H9 (cell line): ENCODE measurements around the gene CEACAM16. TPM values are rescaled to one million over a fixed set of nuclear protein-coding genes. Genes with fewer than 3 reads are reported as not detected.

ENCODE experiments used
- DNase-seq: peaks from one replicate; pipeline ENCODE4 v3.0.0-alpha.2; 2017
- H2AFZ ChIP-seq: one replicate; pipeline ENCODE4 v1.6.1; 2013; ENCODE audit warnings: mild to moderate bottlenecking, low read length, control low read depth, moderate library complexity
- H2AK5ac ChIP-seq: 2 replicates; pipeline ENCODE4 v1.6.1; 2013; ENCODE audit warnings: low read length, control low read depth, mixed read lengths; ENCODE audit not compliant: insufficient read length
- H2BK120ac ChIP-seq: one replicate; pipeline ENCODE4 v1.6.1; 2013; ENCODE audit warnings: low read depth, mild to moderate bottlenecking, low read length, control low read depth, inconsistent platforms; ENCODE audit not compliant: poor library complexity, severe bottlenecking
- H2BK12ac ChIP-seq: 2 replicates; pipeline ENCODE4 v1.6.1; 2013; ENCODE audit warnings: low read length, control low read depth, mixed read lengths, low read depth; ENCODE audit not compliant: insufficient read length
- H2BK15ac ChIP-seq: 2 replicates; pipeline ENCODE4 v1.6.1; 2013; ENCODE audit warnings: low read depth, low read length, control low read depth
- H2BK20ac ChIP-seq: one replicate; pipeline ENCODE4 v1.6.1; 2013; ENCODE audit warnings: low read depth, mild to moderate bottlenecking, low read length, control low read depth, inconsistent platforms; ENCODE audit not compliant: poor library complexity, severe bottlenecking
- H2BK5ac ChIP-seq: 2 replicates; pipeline ENCODE4 v1.6.1; 2013; ENCODE audit warnings: low read length, control low read depth, mixed read lengths; ENCODE audit not compliant: insufficient read length
- H3K14ac ChIP-seq: 2 replicates; pipeline ENCODE4 v1.6.1; 2013; ENCODE audit warnings: low read length, control low read depth; ENCODE audit not compliant: insufficient read depth
- H3K18ac ChIP-seq: 2 replicates; pipeline ENCODE4 v1.6.1; 2013; ENCODE audit warnings: low read depth, mild to moderate bottlenecking, mixed read lengths, low read length, control low read depth; ENCODE audit not compliant: insufficient read length
- H3K23ac ChIP-seq: 2 replicates; pipeline ENCODE4 v1.6.1; 2013; ENCODE audit warnings: low read length, control low read depth, mixed read lengths, low read depth; ENCODE audit not compliant: insufficient read length
- H3K23me2 ChIP-seq: 2 replicates; pipeline ENCODE4 v1.6.1; 2013; ENCODE audit warnings: low read depth, mild to moderate bottlenecking, mixed read lengths, low read length, control low read depth; ENCODE audit not compliant: insufficient read length, poor library complexity, severe bottlenecking
- H3K27ac ChIP-seq: 2 replicates; pipeline ENCODE4 v1.5.1; 2013; ENCODE audit warnings: low read length, control low read depth, mixed read lengths, low read depth; ENCODE audit not compliant: insufficient read length
- H3K27me3 ChIP-seq: 2 replicates; pipeline ENCODE4 v1.6.1; 2013; ENCODE audit warnings: low read length, control low read depth, inconsistent platforms; ENCODE audit not compliant: insufficient read depth
- H3K4ac ChIP-seq: 2 replicates; pipeline ENCODE4 v1.6.1; 2013; ENCODE audit warnings: low read depth, mild to moderate bottlenecking, control low read depth, inconsistent platforms, low read length, moderate library complexity
- H3K4me1 ChIP-seq: 2 replicates; pipeline ENCODE4 v1.6.1; 2013; ENCODE audit warnings: low read length, control low read depth, inconsistent platforms; ENCODE audit not compliant: insufficient read depth
- H3K4me2 ChIP-seq: 2 replicates; pipeline ENCODE4 v1.6.1; 2013; ENCODE audit warnings: low read length, control low read depth, mixed read lengths; ENCODE audit not compliant: insufficient read length, insufficient read depth
- H3K56ac ChIP-seq: 2 replicates; pipeline ENCODE4 v1.6.1; 2013; ENCODE audit warnings: low read depth, mild to moderate bottlenecking, mixed read lengths, low read length, control low read depth; ENCODE audit not compliant: insufficient read length
- H3K79me1 ChIP-seq: 2 replicates; pipeline ENCODE4 v1.6.1; 2013; ENCODE audit warnings: low read depth, mild to moderate bottlenecking, moderate library complexity, low read length, control low read depth, inconsistent platforms; ENCODE audit not compliant: insufficient read depth, poor library complexity, severe bottlenecking
- H3K79me2 ChIP-seq: 2 replicates; pipeline ENCODE4 v1.6.1; 2013; ENCODE audit warnings: low read length, control low read depth, inconsistent platforms; ENCODE audit not compliant: insufficient read depth
- H3K9ac ChIP-seq: 2 replicates; pipeline ENCODE4 v1.6.1; 2013; ENCODE audit warnings: low read length, control low read depth, mixed read lengths; ENCODE audit not compliant: insufficient read length; ENCODE audit errors: extremely low read depth
- H3K9me3 ChIP-seq: one replicate; pipeline ENCODE4 v1.6.1; 2013; ENCODE audit warnings: low read depth, low read length, inconsistent platforms; ENCODE audit not compliant: control insufficient read depth
- H3T11ph ChIP-seq: one replicate; pipeline ENCODE4 v1.6.1; 2013; ENCODE audit warnings: mild to moderate bottlenecking, low read length, control low read depth, inconsistent platforms
- H4K20me1 ChIP-seq: one replicate; pipeline ENCODE4 v1.6.1; 2013; ENCODE audit not compliant: control insufficient read depth, insufficient read length, insufficient read depth
- H4K5ac ChIP-seq: 2 replicates; pipeline ENCODE4 v1.6.1; 2013; ENCODE audit warnings: low read depth, mild to moderate bottlenecking, mixed read lengths, low read length, control low read depth; ENCODE audit not compliant: insufficient read length
- H4K8ac ChIP-seq: replicated peaks from 2 replicates; pipeline ENCODE4 v1.6.1; 2013; ENCODE audit warnings: low read length, control low read depth, mixed read lengths, low read depth; ENCODE audit not compliant: insufficient read length
- H4K91ac ChIP-seq: 2 replicates; pipeline ENCODE4 v1.6.1; 2013; ENCODE audit warnings: low read depth, mild to moderate bottlenecking, moderate library complexity, mixed read lengths, low read length, control low read depth; ENCODE audit not compliant: insufficient read length
- H3K27ac Mint-ChIP-seq, 3 experiments: 2 replicates in 2 of 3; 3 replicates in 1 of 3; pipeline ENCODE4 v1.8.0; 2020 to 2021; ENCODE audit warnings: mixed read lengths in 3 of 3, mild to moderate bottlenecking in 1 of 3, moderate library complexity in 1 of 3
- H3K27me3 Mint-ChIP-seq: 2 replicates; pipeline ENCODE4 v1.8.0; 2021; ENCODE audit warnings: low read depth, mild to moderate bottlenecking, moderate library complexity, mixed read lengths
- H3K36me3 Mint-ChIP-seq, 3 experiments: 2 replicates in 2 of 3; 3 replicates in 1 of 3; pipeline ENCODE4 v1.8.0; 2020 to 2021; ENCODE audit warnings: low read depth in 3 of 3, mixed read lengths in 3 of 3; ENCODE audit not compliant: insufficient read depth in 1 of 3
- H3K4me1 Mint-ChIP-seq, 2 experiments: 2 replicates each; pipeline ENCODE4 v1.8.0; 2020; ENCODE audit warnings: mixed read lengths in 2 of 2
- H3K4me3 Mint-ChIP-seq, 2 experiments: 2 replicates in 1 of 2; 3 replicates in 1 of 2; pipeline ENCODE4 v1.8.0; 2020 to 2021; ENCODE audit warnings: mild to moderate bottlenecking in 2 of 2, mixed read lengths in 2 of 2, moderate library complexity in 1 of 2
- H3K9me3 Mint-ChIP-seq, 2 experiments: 2 replicates in 1 of 2; 3 replicates in 1 of 2; pipeline ENCODE4 v1.8.0; 2020; ENCODE audit warnings: mild to moderate bottlenecking in 2 of 2, mixed read lengths in 2 of 2, moderate library complexity in 1 of 2
- CTCF ChIP-seq: fragments of 200-600 bp; sonication (generic); conservative IDR thresholded peaks from 3 replicates; pipeline ENCODE4 v1.8.0; 2021; ENCODE audit warnings: antibody characterized with exemption, mild to moderate bottlenecking
- WGBS: extraction: QIAGEN DNeasy Blood & Tissue Kit; methylation state at CpG from one replicate; pipeline ENCODE4 v1.1.7; 2013; ENCODE audit warnings: missing lambda C conversion rate, low lambda C conversion rate, mixed read lengths; ENCODE audit not compliant: insufficient read length; ENCODE audit errors: extremely low coverage; 5-methylcytosine and 5-hydroxymethylcytosine counted together
- total RNA-seq: library from RNA; stranded (reverse); gene quantifications from 2 replicates; pipeline ENCODE4 v1.2.1, GENCODE V29; 2021

CEACAM16 gene
- total RNA-seq, 1 experiment from 2014 or later = not detected

GRCh38 chr19:44696939-44697669, 1.8 kb upstream of the CEACAM16 start:
- Histone ChIP-seq H4K20me1 (no peaks in the 10 kb centered on the region), H3K56ac (no peak overlapping the region), H2AK5ac (no peak overlapping the region), H2BK20ac (no peak overlapping the region), H3T11ph (no peak overlapping the region), H3K23me2 (no peaks in the 10 kb centered on the region), H3K9ac (no peak overlapping the region), H3K18ac (no peak overlapping the region), H2BK12ac (no peak overlapping the region), H3K79me1 (no peaks in the 10 kb centered on the region), H3K79me2 (no peaks in the 10 kb centered on the region), H2BK120ac (no peak overlapping the region), H4K5ac (no peak overlapping the region), H3K27me3 (no peaks in the 10 kb centered on the region), H3K4ac (no peak overlapping the region), H3K4me1 (no peaks in the 10 kb centered on the region), H2BK15ac (no peak overlapping the region), H3K27ac (no peak overlapping the region), H3K23ac (no peak overlapping the region), H2BK5ac (no peak overlapping the region), H3K9me3 (no peaks in the 10 kb centered on the region), H2AFZ (no peak overlapping the region), H4K8ac (no peak overlapping the region), H3K4me2 (no peak overlapping the region), H3K14ac (no peak overlapping the region; the same call in 1 of the 2 replicates), H4K91ac (no peak overlapping the region)
- Mint-ChIP-seq H3K27ac (peak overlapping the region in 1 of 3 experiments; percentile 11; a peak in 1 of 7 replicates), H3K4me3 (no peak overlapping the region), H3K27me3 (peaks cover 7% of the 10 kb centered on the region), H3K4me1 (peaks cover 10% of the 10 kb centered on the region in 2 experiments), H3K36me3 (no peaks in the 10 kb centered on the region), H3K9me3 (no peaks in the 10 kb centered on the region)
- TF ChIP-seq CTCF = no peak
- WGBS = no CpG with 5 or more reads among the region's 22 CpGs
- DNase-seq = peak; percentile 62
